NCI-H128 (cell line): ENCODE measurements around the gene GSX1.
"Not testable (repeated sequence)": the region's sequence is repeated elsewhere in the genome, so short reads cannot be mapped to it uniquely, and the experiment has no call there.

Source experiments
- DNase-seq: peaks from one replicate; lab custom pipeline; 2025; ENCODE audit not compliant: unreplicated experiment; lab: John Stamatoyannopoulos, UW

GSX1 gene

GRCh38 chr13:27793507-27794367, 1.5 kb downstream of the GSX1 start:
- no peak for DNase-seq

GRCh38 chr13:27794368-27794691, 2.0 kb downstream of the GSX1 start:
- no peak for DNase-seq

DNA sequence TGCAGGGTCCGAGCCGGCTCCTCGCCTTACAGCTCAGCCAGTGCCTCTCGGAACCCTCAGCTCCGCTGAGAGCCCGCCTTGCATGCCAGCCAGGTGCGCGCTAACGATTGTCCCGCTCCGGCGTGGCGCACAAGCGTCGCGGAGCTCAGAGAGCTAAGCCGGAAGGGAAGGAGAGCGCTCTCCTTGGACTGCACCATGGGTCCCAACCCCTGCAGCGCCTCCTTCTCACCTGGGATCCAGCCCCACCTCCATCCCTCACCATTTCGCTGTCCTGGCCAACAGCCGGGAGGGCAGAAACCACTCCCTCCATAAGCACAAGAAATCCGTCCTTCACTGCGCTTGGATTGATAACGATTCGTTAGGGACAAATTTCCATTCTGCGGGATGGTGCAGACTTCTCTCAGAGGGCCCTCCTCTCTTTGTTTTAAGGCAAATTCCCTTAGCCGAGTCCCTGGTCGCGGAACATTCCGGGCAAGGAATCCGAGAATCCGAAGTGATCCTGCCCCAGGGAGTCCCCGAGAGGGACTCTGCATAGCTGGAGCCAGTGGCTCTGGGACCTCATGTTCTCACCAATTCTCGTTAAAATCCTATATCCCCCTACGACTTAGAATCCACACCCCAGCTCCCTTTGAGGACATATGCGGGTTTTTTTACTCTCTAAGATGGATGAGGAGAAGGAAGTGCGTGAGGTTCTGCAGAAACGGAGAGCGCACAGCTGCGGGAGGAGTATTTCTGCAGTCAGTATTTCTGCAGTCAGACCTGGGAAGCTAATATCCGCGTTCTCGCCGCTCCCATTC, 2.8 kb downstream of the GSX1 start:
- DNase-seq: no peak

GRCh38 chr13:27795718-27796019, 3.4 kb downstream of the GSX1 start:
- no peak for DNase-seq

DNA sequence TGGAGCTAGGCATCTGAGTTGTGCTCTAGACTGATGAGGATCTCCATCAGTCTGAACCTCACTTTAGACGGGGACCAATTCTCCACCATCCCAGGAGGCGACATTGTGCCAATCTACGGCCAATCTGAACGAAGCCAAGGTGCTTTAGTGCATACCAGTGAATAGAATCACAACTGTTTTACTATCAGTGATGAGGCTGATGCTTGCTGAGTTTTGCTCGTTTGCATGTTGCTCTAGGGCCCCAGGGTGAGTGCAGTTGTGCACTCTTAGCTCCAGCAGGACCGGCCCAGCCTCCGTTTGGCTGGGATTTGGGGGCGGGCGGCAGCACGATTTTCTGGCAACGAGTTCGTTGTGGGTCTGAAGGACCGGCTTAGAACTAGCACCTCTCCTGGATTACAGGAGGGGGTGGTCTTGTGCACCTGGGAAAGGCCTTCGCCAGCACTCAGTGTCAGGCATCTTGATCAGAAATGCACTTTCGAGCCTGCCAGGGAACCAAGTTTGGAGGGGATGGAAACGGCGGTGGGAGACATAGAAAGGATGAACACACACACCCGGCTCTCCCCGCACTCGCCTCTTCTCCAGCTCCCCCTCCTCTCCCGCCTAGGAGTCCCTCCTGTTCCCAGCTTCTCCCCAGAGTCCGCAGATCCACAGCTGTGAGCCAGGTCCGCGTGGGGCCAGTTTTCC, 4.4 kb downstream of the GSX1 start:
- no peak for DNase-seq

DNA sequence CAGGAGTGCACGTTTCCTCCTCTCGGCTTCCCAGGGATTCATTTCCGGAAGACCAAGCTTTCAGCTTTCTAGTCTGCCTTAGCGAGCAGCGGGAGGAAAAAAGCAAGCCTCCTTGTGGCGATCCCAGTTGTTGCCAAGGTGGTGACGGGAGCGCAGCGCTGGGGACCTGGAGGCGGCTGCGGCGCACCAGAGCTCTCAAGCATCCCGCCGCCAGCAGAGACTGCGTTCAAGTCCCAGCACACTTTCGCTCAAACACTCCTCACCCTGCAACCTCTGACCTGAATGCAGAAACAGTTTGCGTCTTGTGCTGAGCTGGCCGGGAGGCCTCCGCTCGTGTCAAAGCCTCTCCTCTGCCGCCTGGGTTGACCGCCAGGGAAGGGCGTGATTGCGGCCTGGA, 4.9 kb downstream of the GSX1 start:
- no peak for DNase-seq

DNA sequence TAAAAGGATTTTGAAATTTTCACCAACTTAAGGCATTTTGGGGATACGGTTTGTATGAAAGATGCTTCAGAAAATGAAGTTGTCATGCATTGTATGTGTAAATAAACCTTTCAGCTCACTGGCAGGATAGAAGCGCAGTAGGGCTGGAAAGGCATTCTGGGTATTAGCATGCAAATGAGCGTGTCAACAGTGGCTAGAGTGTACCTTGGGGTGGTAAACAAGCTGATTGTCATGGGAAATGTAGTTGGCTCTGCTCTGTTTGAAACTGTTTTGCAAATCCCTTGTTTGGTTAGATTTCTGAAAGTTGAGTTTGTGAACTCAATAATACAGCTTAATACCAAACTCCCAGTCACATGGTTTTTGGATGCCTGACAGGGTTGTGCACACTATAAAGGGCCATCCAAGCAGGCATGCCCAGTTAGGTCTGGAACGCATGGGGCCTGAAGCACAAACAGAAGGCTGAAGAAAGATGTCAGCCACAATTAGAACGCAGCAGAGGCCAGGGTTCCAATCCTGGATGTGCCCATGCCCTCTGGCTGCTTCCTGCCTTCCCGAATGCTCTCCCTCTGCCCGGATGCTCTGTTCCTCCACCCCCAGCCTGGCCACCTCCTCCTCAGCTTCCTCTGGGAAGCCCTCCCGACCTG, 14.6 kb downstream of the GSX1 start:
- no peak for DNase-seq

DNA sequence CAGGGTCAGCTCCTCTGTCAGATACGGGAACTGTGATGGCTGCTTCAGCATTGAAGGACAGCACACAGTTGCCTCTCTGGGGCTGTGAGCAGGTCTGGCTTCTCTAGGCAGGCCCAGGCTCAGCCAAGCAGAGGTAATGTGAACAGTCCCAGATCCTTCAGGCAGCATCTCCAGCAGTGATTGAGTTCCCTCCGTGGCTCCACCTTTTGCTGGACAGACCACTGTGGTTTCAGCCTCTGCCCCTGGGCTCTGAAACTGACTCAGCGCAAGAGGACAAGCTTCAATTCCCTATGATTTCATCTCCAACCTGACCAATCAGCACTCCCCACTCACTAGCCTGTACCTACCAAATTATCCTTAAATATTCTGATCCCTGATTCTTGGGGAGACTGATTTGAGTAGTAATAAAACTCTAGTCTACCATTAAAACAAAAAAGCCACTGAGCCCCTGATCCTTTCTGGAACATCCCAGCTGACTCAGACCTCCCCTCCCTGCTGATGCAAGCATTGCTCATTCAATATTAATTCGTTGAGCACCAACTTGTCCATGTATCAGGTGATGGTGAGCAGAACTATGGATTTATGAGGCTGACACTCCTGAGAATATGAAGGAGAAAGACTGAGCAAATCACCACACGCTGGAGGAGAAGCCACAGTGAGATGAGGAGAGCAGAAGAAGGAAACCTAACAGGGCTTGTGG, 16.7 kb downstream of the GSX1 start:
- no peak for DNase-seq

DNA sequence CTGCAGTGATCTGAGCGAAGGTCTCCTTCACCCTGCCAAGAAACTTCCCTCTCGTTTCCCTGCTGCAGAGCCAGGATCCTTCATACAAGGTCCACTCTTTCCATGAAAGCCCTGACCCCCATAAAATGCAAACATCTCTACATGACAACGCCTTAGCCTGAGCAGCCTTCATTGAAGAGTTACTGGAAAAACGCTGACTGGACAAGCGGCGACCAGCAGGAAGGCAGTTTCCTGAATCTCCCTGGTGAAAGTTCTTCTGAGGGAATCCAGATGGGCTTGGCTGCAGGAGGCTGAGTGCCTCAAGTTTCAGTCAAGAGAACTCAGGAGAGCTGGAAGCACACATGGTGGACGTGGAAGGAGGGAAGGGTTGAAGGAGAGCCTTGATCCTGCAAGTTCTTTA, 17.7 kb downstream of the GSX1 start:
- DNase-seq: no peak

DNA sequence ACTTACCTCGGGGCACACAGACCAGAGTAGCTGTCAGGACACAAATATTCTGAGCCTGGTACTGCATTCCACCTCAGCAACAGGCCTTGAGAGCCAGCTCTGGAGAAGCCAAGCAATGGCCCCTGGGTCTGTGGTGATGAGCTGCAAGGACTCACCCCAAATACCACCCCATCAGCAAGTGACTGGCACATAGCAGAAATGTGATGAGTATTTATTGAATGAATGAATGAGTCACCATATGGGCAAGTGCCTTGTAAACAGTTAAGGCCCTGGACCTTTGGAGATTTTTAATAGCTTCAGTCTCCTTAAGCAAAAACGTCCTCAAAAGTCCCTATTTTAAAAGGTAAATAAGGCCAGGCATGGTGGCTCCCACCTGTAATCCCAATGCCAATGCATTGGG, 18.2 kb downstream of the GSX1 start:
- DNase-seq: no peak

DNA sequence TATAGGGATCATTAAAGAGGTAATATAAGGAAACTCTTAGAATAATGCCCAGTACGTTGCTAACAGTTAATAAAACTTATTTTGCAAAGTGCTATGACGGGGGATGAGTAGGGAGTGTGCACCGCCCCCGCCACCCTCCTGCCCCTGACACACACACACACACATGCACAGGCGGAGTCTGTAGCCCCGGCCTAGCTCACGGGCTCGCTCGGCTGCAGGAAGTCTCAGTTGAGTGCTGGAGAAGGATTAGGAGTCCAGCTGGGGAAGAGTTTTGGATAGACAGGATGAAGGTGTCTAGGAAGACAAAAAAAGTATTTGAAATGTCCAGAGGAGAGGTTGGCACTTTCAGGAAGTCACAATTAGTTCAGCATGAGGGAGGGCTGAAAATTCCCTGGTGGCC, 21.5 kb downstream of the GSX1 start:
- no peak for DNase-seq

DNA sequence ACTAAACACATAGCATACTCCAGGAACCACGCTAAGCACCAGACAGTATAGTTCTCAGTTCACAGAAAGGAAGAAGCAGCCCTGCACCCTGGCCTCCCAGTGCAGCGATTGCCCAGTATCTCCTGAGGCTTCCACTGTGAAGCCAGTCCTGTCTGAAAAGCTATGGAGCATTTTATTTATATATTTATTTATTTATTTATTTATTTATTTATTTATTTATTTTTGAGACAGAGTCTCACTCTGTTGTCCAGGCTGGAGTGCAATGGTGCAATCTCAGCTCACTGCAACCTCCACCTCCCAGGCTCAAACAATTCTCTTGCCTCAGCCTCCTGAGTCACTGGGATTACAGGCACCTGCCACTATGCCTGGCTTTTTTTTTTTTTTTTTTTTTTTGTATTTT, 25.5 kb downstream of the GSX1 start:
- not testable (repeated sequence) for DNase-seq

DNA sequence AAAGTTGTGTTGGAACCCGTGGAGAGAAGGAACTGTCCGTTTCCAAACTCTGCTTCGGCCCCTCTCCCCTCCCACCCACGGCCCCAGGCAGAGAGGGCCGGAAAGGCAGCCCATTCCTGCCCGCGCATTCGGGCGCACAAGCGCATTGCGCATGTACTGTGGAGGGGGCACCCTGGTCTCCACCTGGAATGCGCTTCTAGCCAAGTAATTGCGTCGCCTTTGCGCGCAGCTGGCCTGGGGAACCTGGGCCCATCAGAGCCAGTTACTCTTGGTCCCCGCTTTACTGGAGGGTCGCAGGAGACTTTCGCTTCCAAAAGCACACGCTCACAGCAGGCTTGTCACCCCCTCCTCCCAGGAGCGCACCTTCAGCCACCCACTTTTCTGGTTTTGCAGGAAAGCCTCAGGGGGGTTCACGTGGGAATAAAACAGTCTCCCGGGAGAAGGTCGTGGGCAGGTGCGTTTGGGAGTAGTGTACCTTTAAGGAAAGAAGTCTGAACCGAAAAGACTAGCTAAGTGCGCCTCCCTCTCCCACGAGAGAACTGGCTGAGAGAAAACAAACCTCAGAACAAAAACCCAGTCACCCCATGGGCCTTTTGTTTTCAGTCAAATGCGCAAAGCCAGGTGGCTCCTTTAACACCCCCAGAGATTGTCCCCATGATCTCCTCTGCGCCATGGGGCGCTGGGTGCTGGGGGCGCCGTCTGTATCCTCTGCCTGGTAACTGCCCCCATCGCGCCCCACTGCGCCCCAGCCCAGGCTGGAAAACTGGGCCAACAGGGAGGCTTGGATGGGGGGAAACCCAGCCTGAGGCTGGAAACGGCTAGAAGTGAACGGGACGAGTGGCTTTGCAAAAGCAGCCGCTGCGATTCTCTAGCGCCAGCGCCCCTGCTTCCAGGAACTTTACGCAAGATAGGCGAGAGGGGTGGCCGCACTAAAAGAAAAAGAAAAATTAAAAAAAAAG, 28.5 kb downstream of the GSX1 start:
- DNase-seq: no peak

GRCh38 chr13:27821566-27821965, 29.3 kb downstream of the GSX1 start:
- no peak for DNase-seq

GRCh38 chr13:27822258-27822872, 30.1 kb downstream of the GSX1 start:
- no peak for DNase-seq

- DNase-seq: no peak
Observed at GRCh38 chr13:27822873-27823311, 30.6 kb downstream of the GSX1 start.

GRCh38 chr13:27824121-27824520, 31.8 kb downstream of the GSX1 start:
- no peak for DNase-seq

DNA sequence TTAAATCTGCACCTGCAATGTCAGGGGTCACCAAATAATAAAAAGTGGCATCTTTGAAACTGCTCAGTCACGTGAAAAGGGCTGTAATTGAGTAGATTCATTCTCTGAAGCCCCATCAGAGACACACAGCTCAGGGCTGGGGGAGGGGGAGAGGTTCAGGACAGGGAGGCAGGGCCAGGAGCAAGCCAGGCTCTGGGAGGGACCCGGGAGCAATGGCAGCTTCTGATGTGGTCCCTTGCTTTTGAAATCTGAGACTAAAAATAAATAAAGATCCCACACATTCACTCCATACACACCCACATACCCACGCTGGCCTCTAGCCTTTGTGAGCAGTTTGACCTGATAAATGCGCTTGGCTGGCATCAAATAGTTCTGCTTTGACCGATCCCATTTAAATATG, 32.8 kb downstream of the GSX1 start:
- DNase-seq: no peak
